HG03565 (cell line): ENCODE data around the gene SCAPER.

Source experiments
- ATAC-seq: cut with Tn5 transposase; IDR thresholded peaks from one replicate; pipeline ENCODE4 v1.9.1; 2021; ENCODE audit warnings: mild to moderate bottlenecking, moderate library complexity; ENCODE audit not compliant: unreplicated experiment

The SCAPER gene, protein sequence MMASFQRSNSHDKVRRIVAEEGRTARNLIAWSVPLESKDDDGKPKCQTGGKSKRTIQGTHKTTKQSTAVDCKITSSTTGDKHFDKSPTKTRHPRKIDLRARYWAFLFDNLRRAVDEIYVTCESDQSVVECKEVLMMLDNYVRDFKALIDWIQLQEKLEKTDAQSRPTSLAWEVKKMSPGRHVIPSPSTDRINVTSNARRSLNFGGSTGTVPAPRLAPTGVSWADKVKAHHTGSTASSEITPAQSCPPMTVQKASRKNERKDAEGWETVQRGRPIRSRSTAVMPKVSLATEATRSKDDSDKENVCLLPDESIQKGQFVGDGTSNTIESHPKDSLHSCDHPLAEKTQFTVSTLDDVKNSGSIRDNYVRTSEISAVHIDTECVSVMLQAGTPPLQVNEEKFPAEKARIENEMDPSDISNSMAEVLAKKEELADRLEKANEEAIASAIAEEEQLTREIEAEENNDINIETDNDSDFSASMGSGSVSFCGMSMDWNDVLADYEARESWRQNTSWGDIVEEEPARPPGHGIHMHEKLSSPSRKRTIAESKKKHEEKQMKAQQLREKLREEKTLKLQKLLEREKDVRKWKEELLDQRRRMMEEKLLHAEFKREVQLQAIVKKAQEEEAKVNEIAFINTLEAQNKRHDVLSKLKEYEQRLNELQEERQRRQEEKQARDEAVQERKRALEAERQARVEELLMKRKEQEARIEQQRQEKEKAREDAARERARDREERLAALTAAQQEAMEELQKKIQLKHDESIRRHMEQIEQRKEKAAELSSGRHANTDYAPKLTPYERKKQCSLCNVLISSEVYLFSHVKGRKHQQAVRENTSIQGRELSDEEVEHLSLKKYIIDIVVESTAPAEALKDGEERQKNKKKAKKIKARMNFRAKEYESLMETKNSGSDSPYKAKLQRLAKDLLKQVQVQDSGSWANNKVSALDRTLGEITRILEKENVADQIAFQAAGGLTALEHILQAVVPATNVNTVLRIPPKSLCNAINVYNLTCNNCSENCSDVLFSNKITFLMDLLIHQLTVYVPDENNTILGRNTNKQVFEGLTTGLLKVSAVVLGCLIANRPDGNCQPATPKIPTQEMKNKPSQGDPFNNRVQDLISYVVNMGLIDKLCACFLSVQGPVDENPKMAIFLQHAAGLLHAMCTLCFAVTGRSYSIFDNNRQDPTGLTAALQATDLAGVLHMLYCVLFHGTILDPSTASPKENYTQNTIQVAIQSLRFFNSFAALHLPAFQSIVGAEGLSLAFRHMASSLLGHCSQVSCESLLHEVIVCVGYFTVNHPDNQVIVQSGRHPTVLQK (N-terminal part only)

GRCh38 chr15:76905013-76905839, at the start of gene SCAPER:
Gene SCAPER (minus strand): TSS chr15:76905340. CDS start chr15:76883817, 21,523 bp downstream.
- ATAC-seq = peak; percentile 89

- no peak for ATAC-seq
Measured at GRCh38 chr15:76954744-76955143, 49.6 kb upstream of the SCAPER start.

- ATAC-seq = no peak
Measured at GRCh38 chr15:76953913-76954312, 48.8 kb upstream of the SCAPER start.

GRCh38 chr15:76951220-76951619, 46.1 kb upstream of the SCAPER start:
- no peak for ATAC-seq

- no peak for ATAC-seq
Measured at GRCh38 chr15:76947454-76947853, 42.3 kb upstream of the SCAPER start.

- ATAC-seq = no peak
Measured at GRCh38 chr15:76945494-76946093, 40.5 kb upstream of the SCAPER start.

DNA sequence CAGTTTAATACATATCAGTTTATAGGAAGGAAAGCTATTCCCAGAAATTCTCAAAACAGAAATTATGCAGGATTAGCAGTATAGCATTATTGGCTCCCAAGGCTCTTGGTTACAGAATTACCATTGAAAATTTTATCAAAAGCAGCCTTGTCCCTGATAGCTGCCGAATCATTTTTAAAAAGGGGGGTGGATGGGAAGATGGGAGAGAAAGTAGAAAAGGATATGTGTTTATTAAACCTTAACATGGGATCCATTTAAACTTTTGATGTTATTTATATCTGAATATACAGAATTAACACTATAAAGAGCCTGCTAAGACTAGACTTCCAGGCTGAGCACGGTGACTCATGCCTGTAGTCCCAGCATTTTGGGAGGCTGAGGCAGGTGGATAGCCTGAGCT, 37.2 kb upstream of the SCAPER start:
- no peak for ATAC-seq

- ATAC-seq = no peak
Measured at GRCh38 chr15:76941636-76942035, 36.5 kb upstream of the SCAPER start.

DNA sequence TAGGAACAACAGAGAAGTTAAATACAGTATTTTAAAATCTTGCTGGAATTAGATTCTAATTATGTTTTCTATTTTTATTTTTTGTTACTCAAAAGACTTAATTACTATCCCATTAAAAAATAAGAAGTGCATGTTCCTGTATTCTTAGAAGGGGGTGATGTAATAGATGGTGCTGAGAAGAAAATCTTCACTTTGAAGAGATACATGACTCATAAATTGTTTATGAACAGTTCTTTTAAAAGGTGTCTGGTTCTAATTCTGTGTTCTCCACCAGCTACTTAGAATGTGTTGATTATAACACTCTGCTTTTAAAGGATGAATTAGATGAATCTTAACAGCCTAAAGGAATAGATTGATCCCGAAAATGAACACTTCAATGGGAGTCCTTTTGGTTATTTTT, 34.6 kb upstream of the SCAPER start:
- no peak for ATAC-seq

DNA sequence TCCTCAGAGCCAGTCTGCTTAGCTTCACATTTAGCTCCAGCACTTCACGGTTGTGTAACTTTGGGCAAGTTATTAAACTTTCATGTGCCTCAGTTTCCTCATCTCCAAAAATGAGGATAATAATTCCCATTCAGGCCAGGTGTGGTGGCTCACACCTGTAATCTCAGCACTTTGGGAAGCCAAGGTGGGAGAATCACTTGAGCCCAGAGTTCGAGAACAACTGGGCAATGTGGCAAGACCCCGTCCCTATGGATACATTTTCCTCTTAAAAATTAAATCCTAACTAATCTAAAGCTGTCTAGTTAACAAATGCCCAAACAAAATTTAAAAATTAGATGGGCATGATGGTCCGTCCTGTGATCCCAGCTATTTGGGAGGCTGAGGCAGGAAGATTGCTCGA, 33.6 kb upstream of the SCAPER start:
- no peak for ATAC-seq

DNA sequence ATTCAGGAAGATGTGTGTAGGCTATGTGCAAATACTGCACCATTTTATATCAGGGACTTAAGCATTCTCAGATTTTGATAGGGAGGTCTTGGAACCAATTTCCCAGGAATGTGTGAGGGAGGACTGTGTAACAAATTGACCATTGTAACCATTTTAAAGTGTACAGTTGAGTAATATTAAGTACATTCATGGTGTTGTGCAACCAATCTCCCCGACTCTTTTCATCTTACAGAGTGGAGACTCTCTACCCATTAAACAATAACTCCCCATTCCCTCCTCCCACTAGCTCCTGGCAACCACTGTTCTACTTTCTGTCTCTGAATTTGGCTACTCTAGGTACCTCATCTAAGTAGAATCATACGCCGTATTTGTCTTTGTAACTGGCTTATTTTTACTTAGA, 31.5 kb upstream of the SCAPER start:
- ATAC-seq = no peak

- ATAC-seq = no peak
Measured at GRCh38 chr15:76935620-76936019, 30.5 kb upstream of the SCAPER start.

DNA sequence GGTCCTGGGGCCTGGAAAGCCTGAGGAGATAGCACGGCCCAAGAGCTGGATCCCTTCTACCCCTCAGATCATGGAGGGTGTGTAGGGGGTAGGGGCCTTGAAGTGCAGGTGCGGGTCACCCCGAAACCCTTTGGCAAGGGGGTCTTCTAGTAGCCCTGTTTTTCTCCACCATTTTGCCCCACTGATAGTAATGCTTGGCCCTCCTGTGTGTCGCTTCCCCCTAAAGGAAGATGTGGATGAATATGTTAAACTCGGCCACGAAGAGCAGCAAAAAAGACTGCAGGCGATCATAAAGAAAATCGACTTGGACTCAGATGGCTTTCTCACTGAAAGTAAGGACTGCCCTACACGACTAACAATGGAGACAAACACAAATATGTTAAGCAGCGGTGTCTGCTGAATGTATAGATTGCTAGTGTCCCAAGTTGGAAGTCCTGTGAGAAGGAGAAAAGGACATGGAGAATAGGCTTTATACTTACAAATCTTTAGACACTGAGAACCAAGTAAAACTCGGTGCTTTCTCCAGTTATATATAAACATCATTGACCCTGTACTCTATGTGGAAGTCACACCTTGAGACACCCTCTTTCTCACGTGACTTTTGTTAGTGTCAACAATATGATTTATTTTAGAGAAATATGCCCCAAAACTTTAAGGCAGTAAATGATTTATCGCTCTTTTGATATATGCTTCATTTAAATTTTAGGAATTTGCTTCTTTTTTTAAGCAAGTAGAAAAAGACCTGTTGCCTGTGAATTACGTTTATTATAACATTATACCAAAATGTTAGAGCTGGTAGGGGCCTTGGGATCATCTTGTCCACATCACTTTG, 27.2 kb upstream of the SCAPER start:
- ATAC-seq = no peak

DNA sequence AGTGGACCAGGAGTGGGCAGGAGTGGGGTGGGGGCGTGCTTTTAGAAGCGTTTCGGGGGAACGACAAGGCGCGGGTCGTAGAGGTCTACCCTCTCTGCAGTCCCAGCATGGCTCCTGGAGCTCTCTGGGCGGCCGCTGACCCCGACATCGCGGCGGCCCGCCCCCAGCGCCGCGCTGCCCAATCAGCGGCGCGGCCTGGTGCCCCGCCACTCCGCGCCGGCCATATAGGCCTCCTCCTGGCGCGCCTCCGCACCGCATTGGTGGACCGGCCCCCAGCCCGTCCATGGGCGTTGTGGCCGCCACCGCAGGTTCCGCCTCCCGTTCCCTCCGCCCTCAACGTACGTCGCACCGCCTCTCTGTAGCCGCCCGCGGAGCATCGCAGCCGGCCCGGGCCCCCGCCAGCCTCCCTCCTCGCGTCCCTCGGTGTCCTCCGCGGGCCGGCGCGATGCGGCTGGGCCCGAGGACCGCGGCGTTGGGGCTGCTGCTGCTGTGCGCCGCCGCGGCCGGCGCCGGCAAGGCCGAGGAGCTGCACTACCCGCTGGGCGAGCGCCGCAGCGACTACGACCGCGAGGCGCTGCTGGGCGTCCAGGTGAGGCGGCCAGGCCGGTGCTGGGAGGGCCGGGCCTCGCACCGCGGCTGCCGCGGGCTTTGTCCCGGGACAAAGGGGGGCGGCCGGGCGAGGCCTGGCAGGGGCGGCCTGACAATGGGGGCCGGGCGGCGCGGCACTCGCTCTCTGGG, 26.4 kb upstream of the SCAPER start, which contains the start of gene RCN2:
RCN2 (plus strand) TSS at position 353 of the 738 bp plus-strand sequence; CDS start at position 446, 93 bp downstream.
- peak; percentile 93 for ATAC-seq

DNA sequence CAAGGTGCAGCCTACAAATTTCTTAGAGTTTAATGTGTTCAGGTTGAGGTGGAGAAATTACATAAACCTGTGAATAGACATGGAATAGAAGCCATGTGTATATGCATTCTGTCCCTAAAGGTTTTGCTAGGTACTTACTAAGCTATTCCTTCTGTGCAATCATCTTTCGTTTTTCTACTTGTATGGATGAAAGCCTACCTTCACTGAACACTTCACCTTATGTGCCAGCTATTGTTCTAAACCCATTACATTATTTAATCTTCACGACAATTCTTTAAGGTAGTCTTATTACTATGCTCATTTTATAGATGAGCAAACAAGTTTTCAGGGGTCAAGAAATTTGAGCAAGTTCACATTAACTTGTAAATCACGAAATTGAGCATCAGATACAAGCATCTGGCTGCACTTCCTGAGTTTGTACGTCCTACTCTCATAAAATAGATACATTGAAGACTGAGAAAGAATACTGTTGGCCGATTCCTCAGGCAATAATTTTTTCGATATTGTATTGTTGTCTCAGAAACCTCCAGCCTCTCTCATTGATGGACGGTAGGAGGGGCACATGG, 25.8 kb upstream of the SCAPER start:
- ATAC-seq = no peak

- no peak for ATAC-seq
Measured at GRCh38 chr15:76929011-76929760, 24.0 kb upstream of the SCAPER start.

GRCh38 chr15:76928201-76928600, 23.1 kb upstream of the SCAPER start:
- no peak for ATAC-seq
